ENCODE measurements around the gene PABPC3.

- no peak for TF ChIP-seq POLR2A (IDR thresholded peaks at IDR 0.05)
- TF ChIP-seq CTCF (IDR thresholded peaks at IDR 0.05), result no peak
These were observed 36.0 kb upstream of the PABPC3 start for GRCh38 chr13:25059958-25060357.
